CD4-positive, alpha-beta T cell treated with Interleukin-4 for 4 hours (primary cell): Measurements from ENCODE around the gene LRMDA.
"Not testable (repeated sequence)": the region's sequence is repeated elsewhere in the genome, so short reads cannot be mapped to it uniquely, and the experiment has no call there.

Source experiments
- DNase-seq: peaks from one replicate; pipeline ENCODE4 v3.0.0-alpha.2; 2020

Gene LRMDA

GRCh38 chr10:76557366-76557765 is 1125.9 kb downstream of the LRMDA start:
- no peak for DNase-seq

- no peak for DNase-seq
These were observed 1127.2 kb downstream of the LRMDA start for GRCh38 chr10:76558586-76558985.

GRCh38 chr10:76558996-76559891 is 1127.8 kb downstream of the LRMDA start:
- DNase-seq = no peak

- no peak for DNase-seq
These were observed 1128.4 kb downstream of the LRMDA start for GRCh38 chr10:76559892-76560220.

GRCh38 chr10:76560338-76560737 is 1128.9 kb downstream of the LRMDA start:
- DNase-seq = no peak

- DNase-seq = no peak
These were observed 1131.9 kb downstream of the LRMDA start for GRCh38 chr10:76563286-76563685.

- no peak for DNase-seq
These were observed 1140.6 kb downstream of the LRMDA start for GRCh38 chr10:76572021-76572420.

GRCh38 chr10:76576276-76576962 is 1145.0 kb downstream of the LRMDA start:
- no peak for DNase-seq

GRCh38 chr10:76577455-76577854 is 1146.0 kb downstream of the LRMDA start:
- no peak for DNase-seq

GRCh38 chr10:76581506-76582256 is 1150.3 kb downstream of the LRMDA start:
- DNase-seq = no peak

- no peak for DNase-seq
These were observed 1151.1 kb downstream of the LRMDA start for GRCh38 chr10:76582531-76582930.

GRCh38 chr10:76583711-76584161 is 1152.3 kb downstream of the LRMDA start:
- no peak for DNase-seq

GRCh38 chr10:76584466-76584865 is 1153.0 kb downstream of the LRMDA start:
- DNase-seq = not testable (repeated sequence)
